Esophagus squamous epithelium (tissue), 4 donors: ENCODE data around the gene PMP22.

ENCODE experiments used
- CTCF ChIP-seq, 6 experiments: fragments of 450-650 bp in 4 of 6; fragments of 200-600 bp in 2 of 6; sonication (generic) in 2 of 6; IDR thresholded peaks; one replicate each; pipeline ENCODE4 v1.5.1; 2016 to 2019; ENCODE audit warnings: antibody characterized with exemption in 6 of 6, mild to moderate bottlenecking in 4 of 6, moderate library complexity in 4 of 6
- POLR2A ChIP-seq, 4 donors: fragments of 450-650 bp; IDR thresholded peaks; one replicate each; pipeline ENCODE4 v1.6.1; 2017; ENCODE audit warnings: antibody characterized with exemption in 4 of 4, mild to moderate bottlenecking in 4 of 4, moderate library complexity in 3 of 4

- TF ChIP-seq CTCF (IDR thresholded peaks at IDR 0.05) (no peak), POLR2A (IDR thresholded peaks at IDR 0.05) (no peak)
Observed at GRCh38 chr17:15281909-15282308, 16.8 kb upstream of the PMP22 start.
